Parathyroid adenoma (tissue), 2 donors: Measurements from ENCODE around the gene TCP1.

ENCODE experiments used
- H2AFZ ChIP-seq: fragments of 300-600 bp; sonication (generic); one replicate; pipeline ENCODE4 v1.7.0; 2017; ENCODE audit warnings: antibody characterized with exemption, mild to moderate bottlenecking
- H3K27ac ChIP-seq: fragments of 300-600 bp; sonication (generic); one replicate; pipeline ENCODE4 v1.7.0; 2017
- H3K27me3 ChIP-seq: fragments of 300-600 bp; sonication (generic); one replicate; pipeline ENCODE4 v1.7.0; 2017; ENCODE audit warnings: low read length; ENCODE audit not compliant: control insufficient read depth, insufficient read depth
- H3K36me3 ChIP-seq: fragments of 300-600 bp; sonication (generic); one replicate; pipeline ENCODE4 v1.7.0; 2017; ENCODE audit warnings: low read length; ENCODE audit not compliant: control insufficient read depth, insufficient read depth
- H3K4me1 ChIP-seq: fragments of 300-600 bp; sonication (generic); one replicate; pipeline ENCODE4 v1.7.0; 2017; ENCODE audit warnings: control low read depth
- H3K4me2 ChIP-seq: fragments of 300-600 bp; sonication (generic); one replicate; pipeline ENCODE4 v1.7.0; 2017; ENCODE audit warnings: low read length
- H3K4me3 ChIP-seq: fragments of 300-600 bp; sonication (generic); one replicate; pipeline ENCODE4 v1.7.0; 2017; ENCODE audit warnings: low read depth, low read length
- H3K79me2 ChIP-seq: fragments of 300-600 bp; sonication (generic); one replicate; pipeline ENCODE4 v1.7.0; 2017; ENCODE audit warnings: control low read depth
- H3K9ac ChIP-seq: fragments of 300-600 bp; sonication (generic); one replicate; pipeline ENCODE4 v1.7.0; 2017; ENCODE audit warnings: mild to moderate bottlenecking
- H3K9me3 ChIP-seq: fragments of 300-600 bp; sonication (generic); one replicate; pipeline ENCODE4 v1.7.0; 2017; ENCODE audit warnings: low read length; ENCODE audit not compliant: control insufficient read depth
- TF ChIP-seq, protein P1 (sequence below): fragments of 300-600 bp; sonication (generic); IDR thresholded peaks from one replicate; pipeline ENCODE4 v1.7.0; 2017; ENCODE audit warnings: antibody characterized with exemption, mild to moderate bottlenecking
- donor health status: primary hyperparathyroidism.

Gene TCP1

DNA sequence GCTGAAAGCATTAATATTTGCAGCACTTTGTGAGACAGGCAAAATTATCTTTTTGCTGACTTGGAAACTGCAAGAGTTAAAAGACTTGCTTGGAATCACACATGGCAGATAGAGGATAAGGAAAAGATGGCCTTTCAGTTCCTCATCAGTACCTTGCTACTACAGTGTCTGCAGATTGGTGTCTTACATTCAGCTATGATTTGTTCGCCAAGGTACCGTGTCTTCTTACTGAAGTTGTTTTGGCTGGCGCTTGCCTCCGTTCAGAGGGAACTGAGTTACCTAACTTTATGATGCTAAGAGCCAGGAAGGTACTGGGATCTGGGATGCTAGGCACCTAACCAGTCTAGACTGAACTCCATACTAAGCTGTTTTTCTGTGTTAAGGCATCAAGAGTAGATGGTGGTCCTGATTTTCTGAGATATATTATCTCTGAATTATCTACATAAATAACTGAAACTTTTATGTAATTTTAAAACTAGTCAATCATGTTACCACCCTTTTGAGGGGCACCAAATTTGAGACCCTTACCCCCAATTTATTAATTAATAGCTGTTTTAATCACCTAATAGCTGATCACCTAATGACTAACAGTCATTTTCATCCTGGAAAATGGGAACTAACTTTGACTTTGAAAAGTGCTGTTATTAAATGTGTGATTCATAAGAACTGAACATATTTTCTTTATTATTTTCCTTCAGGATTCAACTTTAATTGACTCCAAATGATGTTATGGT, 59.6 kb downstream of the TCP1 start:
- no peak overlapping the region for H3K27ac ChIP-seq
- H3K4me2 ChIP-seq, result peak overlapping the region; percentile 72
- H3K27me3 ChIP-seq, result no peaks in the 10 kb centered on the region
- H2AFZ ChIP-seq, result no peak overlapping the region
- H3K4me3 ChIP-seq, result peak overlapping the region; percentile 81
- H3K36me3 ChIP-seq, result no peaks in the 10 kb centered on the region
- H3K9ac ChIP-seq, result no peak overlapping the region
- peaks cover 8% of the 10 kb centered on the region for H3K4me1 ChIP-seq
- no peaks in the 10 kb centered on the region for H3K9me3 ChIP-seq
- peaks cover 53% of the 10 kb centered on the region for H3K79me2 ChIP-seq
- TF ChIP-seq, protein P1, sequence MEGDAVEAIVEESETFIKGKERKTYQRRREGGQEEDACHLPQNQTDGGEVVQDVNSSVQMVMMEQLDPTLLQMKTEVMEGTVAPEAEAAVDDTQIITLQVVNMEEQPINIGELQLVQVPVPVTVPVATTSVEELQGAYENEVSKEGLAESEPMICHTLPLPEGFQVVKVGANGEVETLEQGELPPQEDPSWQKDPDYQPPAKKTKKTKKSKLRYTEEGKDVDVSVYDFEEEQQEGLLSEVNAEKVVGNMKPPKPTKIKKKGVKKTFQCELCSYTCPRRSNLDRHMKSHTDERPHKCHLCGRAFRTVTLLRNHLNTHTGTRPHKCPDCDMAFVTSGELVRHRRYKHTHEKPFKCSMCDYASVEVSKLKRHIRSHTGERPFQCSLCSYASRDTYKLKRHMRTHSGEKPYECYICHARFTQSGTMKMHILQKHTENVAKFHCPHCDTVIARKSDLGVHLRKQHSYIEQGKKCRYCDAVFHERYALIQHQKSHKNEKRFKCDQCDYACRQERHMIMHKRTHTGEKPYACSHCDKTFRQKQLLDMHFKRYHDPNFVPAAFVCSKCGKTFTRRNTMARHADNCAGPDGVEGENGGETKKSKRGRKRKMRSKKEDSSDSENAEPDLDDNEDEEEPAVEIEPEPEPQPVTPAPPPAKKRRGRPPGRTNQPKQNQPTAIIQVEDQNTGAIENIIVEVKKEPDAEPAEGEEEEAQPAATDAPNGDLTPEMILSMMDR, result no peak

DNA sequence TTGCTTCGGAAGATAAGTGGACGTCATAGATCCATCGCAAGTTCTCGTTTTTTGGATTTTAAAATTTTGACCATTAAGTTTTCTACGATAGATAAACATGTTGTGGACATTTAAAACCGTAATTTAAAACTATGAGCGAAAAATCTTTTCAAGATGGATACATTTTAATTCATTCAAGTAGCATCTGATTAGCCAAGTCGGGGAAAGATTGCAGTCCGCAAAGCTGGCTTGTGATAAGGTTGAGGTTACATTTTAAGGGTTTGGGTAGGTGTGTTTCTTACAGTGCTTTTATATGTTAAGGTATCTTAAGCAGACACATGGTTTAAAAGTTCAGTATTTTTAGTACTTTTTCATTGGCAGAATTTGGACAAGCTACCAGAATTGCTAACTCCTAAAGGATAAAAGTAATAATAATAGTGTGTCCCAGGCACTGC, 60.9 kb downstream of the TCP1 start:
- Histone ChIP-seq H3K27ac (peak overlapping the region; percentile 94), H2AFZ (no peak overlapping the region), H3K9ac (no peak overlapping the region), H3K9me3 (no peaks in the 10 kb centered on the region), H3K27me3 (no peaks in the 10 kb centered on the region), H3K79me2 (peaks cover 56% of the 10 kb centered on the region), H3K4me3 (peak overlapping the region; percentile 81), H3K36me3 (no peaks in the 10 kb centered on the region), H3K4me2 (peak overlapping the region; percentile 72), H3K4me1 (peaks cover 8% of the 10 kb centered on the region)
- TF ChIP-seq, protein P1, result no peak
